Smooth muscle cell of the brain vasculature (primary cell): ENCODE measurements around the gene C1GALT1.

ENCODE experiments used
- DNase-seq: peaks from one replicate; pipeline ENCODE4 v3.0.0-alpha.2; 2012; ENCODE audit warnings: low read depth, low spot score

The C1GALT1 gene

GRCh38 chr7:7272294-7272693 lies 90.0 kb downstream of the C1GALT1 start:
- DNase-seq, result no peak

- DNase-seq, result no peak
These were observed 92.4 kb downstream of the C1GALT1 start for GRCh38 chr7:7274782-7275181.

GRCh38 chr7:7276161-7276560 lies 93.8 kb downstream of the C1GALT1 start:
- DNase-seq, result no peak

GRCh38 chr7:7290429-7291122 lies 108.2 kb downstream of the C1GALT1 start:
- no peak for DNase-seq

- no peak for DNase-seq
These were observed 109.7 kb downstream of the C1GALT1 start for GRCh38 chr7:7292085-7292484.

GRCh38 chr7:7292608-7293007 lies 110.3 kb downstream of the C1GALT1 start:
- DNase-seq, result no peak

- no peak for DNase-seq
These were observed 110.7 kb downstream of the C1GALT1 start for GRCh38 chr7:7293092-7293491.

- no peak for DNase-seq
These were observed 112.6 kb downstream of the C1GALT1 start for GRCh38 chr7:7294911-7295310.
